Mononuclear cell (primary cell): Measurements from ENCODE around the gene TTC5. TPM values are rescaled to one million over a fixed set of nuclear protein-coding genes. Genes with fewer than 3 reads are reported as not detected.
A peak's percentile ranks its signal among the peaks of the same experiment; 100 is the strongest.
"Not testable (repeated sequence)": the region's sequence is repeated elsewhere in the genome, so short reads cannot be mapped to it uniquely, and the experiment has no call there.

Source experiments
- H3K27me3 ChIP-seq: 2 replicates; pipeline ENCODE4 v1.6.0; 2011; ENCODE audit warnings: low read length, control low read depth; ENCODE audit not compliant: insufficient read depth
- H3K4me1 ChIP-seq: 2 replicates; pipeline ENCODE4 v1.5.1; 2011; ENCODE audit warnings: mild to moderate bottlenecking, low read length, control low read depth; ENCODE audit not compliant: insufficient read depth
- H3K4me3 ChIP-seq: 2 replicates; pipeline ENCODE4 v1.5.1; 2011; ENCODE audit warnings: mild to moderate bottlenecking, low read length, moderate library complexity
- H3K9me3 ChIP-seq: 2 replicates; pipeline ENCODE4 v1.5.1; 2011; ENCODE audit warnings: low read depth, mild to moderate bottlenecking, control low read depth, low read length
- total RNA-seq: library from RNA; depleted of rRNA; stranded (reverse); fragments of >200 nt; gene quantifications from one replicate; pipeline ENCODE4 v1.2.3, GENCODE V29; 2012

Gene TTC5, protein sequence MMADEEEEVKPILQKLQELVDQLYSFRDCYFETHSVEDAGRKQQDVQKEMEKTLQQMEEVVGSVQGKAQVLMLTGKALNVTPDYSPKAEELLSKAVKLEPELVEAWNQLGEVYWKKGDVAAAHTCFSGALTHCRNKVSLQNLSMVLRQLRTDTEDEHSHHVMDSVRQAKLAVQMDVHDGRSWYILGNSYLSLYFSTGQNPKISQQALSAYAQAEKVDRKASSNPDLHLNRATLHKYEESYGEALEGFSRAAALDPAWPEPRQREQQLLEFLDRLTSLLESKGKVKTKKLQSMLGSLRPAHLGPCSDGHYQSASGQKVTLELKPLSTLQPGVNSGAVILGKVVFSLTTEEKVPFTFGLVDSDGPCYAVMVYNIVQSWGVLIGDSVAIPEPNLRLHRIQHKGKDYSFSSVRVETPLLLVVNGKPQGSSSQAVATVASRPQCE
- 7.0 TPM for total RNA-seq

DNA sequence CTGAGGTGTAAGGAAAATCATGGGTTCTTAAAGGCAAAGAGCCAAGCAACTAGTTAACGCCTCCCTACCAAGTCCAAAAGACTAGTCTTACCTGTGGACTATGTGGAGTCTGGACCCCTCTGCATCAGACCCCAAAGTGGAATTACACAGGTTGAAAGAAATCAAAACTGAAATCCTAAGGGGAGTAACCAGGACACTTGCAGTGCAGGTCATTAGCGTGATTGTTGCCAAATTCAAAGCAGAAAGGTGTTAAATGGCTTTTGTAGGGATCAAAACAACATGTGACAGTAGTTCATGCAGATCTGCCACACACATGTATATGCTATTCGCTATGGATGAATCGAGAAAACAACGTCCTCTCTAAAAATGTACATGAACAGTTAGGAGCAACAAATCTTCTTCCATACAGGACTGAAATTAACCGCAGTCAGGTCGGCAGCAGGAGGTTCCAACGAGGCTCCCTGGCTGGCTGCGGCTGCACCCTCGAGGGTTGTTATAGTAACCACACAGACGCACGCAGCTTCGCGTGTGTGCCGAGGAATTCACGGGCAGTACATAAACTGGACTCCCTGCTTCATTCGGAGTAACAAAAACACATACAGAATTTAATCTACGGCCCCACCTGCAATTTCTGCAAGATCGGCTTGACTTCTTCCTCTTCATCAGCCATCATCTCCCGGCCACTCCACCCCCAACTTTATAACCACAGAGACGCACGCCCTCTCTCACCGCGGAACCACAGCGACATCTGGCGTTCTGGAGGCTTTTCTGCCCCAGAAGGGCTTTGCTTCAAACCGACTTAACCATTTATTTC is at the start of gene TTC5:
Gene TTC5, minus strand, starts transcription at position 687 of the 814 bp plus-strand sequence. Its CDS starts 14 bp downstream, at position 673.
- Histone ChIP-seq H3K4me1 (peaks cover 14% of the 10 kb centered on the region), H3K9me3 (no peaks in the 10 kb centered on the region), H3K4me3 (peak within 1 kb of the TSS; percentile 80), H3K27me3 (no peaks in the 10 kb centered on the region)

- Histone ChIP-seq H3K27me3 (no peaks in the 10 kb centered on the region), H3K4me1 (no peaks in the 10 kb centered on the region), H3K4me3 (no peak overlapping the region), H3K9me3 (no peaks in the 10 kb centered on the region)
Observed at GRCh38 chr14:20350860-20351259, 45.1 kb upstream of the TTC5 start.

DNA sequence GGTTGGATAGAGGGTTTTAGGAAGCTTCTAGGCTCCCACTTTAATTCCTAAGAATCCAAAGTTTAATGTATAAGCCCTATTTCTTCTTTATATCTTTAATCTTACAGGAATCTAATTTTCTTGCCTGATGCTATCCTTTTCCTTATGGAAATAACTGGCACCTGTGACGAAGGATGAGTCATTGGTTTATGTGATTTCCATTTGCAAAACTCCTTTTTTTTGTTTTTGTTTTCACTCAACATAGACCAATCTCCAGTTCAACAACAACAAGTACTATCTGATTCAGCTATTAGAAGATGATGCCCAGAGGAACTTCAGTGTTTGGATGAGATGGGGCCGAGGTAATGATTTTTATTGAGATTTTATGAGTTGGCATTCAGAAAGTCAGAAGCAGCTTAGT is 44.5 kb upstream of the TTC5 start:
- no peaks in the 10 kb centered on the region for H3K9me3 ChIP-seq
- no peaks in the 10 kb centered on the region for H3K4me1 ChIP-seq
- H3K4me3 ChIP-seq, result no peak overlapping the region
- H3K27me3 ChIP-seq, result no peaks in the 10 kb centered on the region

GRCh38 chr14:20347747-20348146 is 42.0 kb upstream of the TTC5 start:
- H3K4me3 ChIP-seq, result no peak overlapping the region
- H3K4me1 ChIP-seq, result peaks cover 7% of the 10 kb centered on the region
- H3K27me3 ChIP-seq, result no peaks in the 10 kb centered on the region
- H3K9me3 ChIP-seq, result no peaks in the 10 kb centered on the region

DNA sequence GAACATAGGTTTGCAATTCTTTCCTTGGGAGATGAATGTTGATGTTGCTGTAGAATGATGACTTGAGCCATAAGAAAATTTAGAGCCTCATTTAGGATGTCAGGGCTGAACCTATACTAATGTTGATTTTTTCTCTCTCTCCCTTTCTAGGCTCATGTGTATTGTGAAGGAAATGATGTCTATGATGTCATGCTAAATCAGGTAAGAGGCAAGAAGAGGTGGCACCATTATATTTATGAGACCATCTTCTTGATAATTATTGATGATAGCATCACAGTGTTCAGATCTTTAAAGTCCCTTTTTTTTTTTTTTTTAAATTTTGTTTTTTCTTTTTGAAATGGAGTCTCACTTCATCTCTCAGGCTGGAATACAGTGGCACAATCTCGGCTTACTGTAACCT is 41.0 kb upstream of the TTC5 start:
- H3K4me3 ChIP-seq, result no peak overlapping the region
- H3K9me3 ChIP-seq, result no peaks in the 10 kb centered on the region
- peaks cover 11% of the 10 kb centered on the region for H3K4me1 ChIP-seq
- no peaks in the 10 kb centered on the region for H3K27me3 ChIP-seq

GRCh38 chr14:20345366-20345765 is 39.6 kb upstream of the TTC5 start:
- Histone ChIP-seq H3K4me3 (no peak overlapping the region), H3K9me3 (no peaks in the 10 kb centered on the region), H3K4me1 (peaks cover 11% of the 10 kb centered on the region), H3K27me3 (no peaks in the 10 kb centered on the region)

DNA sequence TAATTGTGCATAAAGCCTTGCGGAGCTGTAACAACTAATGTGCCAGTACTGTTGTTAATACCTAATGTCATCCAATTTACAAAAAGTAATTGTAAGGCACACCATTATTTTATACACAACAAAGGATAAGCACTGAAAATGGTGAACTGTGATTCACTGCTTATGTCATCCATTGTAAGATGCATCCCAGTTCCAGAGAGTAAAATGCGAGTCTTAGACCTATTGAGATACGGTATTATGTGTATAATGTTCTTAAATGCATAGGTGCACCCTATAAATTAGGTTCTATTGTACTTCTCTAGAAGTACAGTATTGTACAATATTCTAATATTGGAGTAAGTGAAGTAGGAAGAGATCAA is 38.1 kb upstream of the TTC5 start:
- Histone ChIP-seq H3K4me1 (peaks cover 11% of the 10 kb centered on the region), H3K4me3 (peak overlapping the region; percentile 92), H3K27me3 (no peaks in the 10 kb centered on the region), H3K9me3 (no peaks in the 10 kb centered on the region)

GRCh38 chr14:20343092-20343861 is 37.5 kb upstream of the TTC5 start, which contains the start of gene PARP2:
PARP2 (plus strand) TSS chr14:20343635; CDS start chr14:20343642, 7 bp downstream.
- no peaks in the 10 kb centered on the region for H3K27me3 ChIP-seq
- H3K4me3 ChIP-seq, result peak within 1 kb of the TSS; percentile 92
- H3K9me3 ChIP-seq, result no peaks in the 10 kb centered on the region
- H3K4me1 ChIP-seq, result peaks cover 11% of the 10 kb centered on the region

DNA sequence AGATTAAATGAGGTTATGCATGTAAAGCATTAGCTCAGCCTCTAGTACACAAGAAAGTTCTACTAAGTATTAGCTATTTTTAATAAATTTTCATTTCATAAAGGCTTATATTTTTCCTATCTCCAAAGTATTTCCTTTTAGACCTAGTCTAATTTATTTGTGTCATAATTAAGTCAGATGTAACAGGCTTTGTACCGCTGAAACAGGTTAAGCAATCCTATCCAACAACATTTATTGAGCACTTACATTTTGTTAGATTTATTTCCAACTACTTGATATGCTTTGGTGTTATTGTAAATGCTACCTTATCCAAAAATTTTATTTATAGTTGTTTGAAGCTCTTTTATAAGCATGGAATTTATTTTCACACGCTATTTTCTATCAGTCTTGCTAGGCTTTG is 35.9 kb upstream of the TTC5 start:
- H3K4me3 ChIP-seq, result no peak overlapping the region
- no peaks in the 10 kb centered on the region for H3K27me3 ChIP-seq
- peaks cover 11% of the 10 kb centered on the region for H3K4me1 ChIP-seq
- no peaks in the 10 kb centered on the region for H3K9me3 ChIP-seq

- peaks cover 11% of the 10 kb centered on the region for H3K4me1 ChIP-seq
- H3K9me3 ChIP-seq, H3K4me3 ChIP-seq, H3K27me3 ChIP-seq: not testable (repeated sequence)
Observed at GRCh38 chr14:20341032-20341431, 35.3 kb upstream of the TTC5 start.

GRCh38 chr14:20334017-20334416 is 28.3 kb upstream of the TTC5 start:
- peaks cover 15% of the 10 kb centered on the region for H3K4me1 ChIP-seq
- H3K4me3 ChIP-seq, result no peak overlapping the region
- H3K27me3 ChIP-seq, result no peaks in the 10 kb centered on the region
- no peaks in the 10 kb centered on the region for H3K9me3 ChIP-seq

- Histone ChIP-seq H3K4me3 (peak overlapping the region; percentile 64), H3K4me1 (peaks cover 15% of the 10 kb centered on the region), H3K27me3 (no peaks in the 10 kb centered on the region), H3K9me3 (no peaks in the 10 kb centered on the region)
Observed at GRCh38 chr14:20333494-20333841, 27.7 kb upstream of the TTC5 start.

DNA sequence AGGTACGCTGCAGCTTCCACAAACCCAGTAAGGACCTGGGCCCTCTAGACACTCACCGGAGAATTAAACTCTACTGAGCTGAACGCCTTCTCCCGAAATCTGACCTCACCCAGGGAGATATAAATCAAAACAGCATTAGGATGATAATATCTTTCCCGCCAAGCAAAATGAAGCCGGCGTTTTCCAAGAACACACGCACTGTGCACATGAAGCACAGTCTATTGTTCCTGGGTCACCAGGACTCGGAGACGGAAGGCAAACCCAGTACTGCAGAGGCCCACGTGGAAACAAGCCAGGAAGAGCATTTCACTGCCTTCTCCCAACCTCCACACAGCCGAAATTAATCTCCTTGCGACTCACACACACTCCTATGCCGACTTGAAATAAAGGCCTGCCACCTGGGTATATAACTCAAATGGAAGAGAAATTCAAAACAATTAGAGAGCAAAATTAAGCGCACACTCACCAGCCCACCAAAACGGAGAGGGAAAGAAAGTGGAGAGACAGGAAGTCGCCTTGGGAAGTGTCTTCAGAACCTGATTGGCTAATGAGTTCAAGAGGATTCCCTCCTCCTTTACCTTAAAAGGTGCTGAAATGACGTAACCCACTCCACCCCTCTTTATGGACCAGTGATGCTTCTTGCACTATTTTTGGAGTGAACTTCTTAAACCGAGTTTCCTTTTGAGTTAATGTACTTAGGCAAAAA is 27.2 kb upstream of the TTC5 start, which contains the start of gene CCNB1IP1:
Gene CCNB1IP1, minus strand, starts transcription at position 492 of the 706 bp plus-strand sequence. CDS start 16,756 bp downstream, outside the sequence.
- Histone ChIP-seq H3K27me3 (no peaks in the 10 kb centered on the region), H3K4me1 (peaks cover 15% of the 10 kb centered on the region), H3K9me3 (no peaks in the 10 kb centered on the region), H3K4me3 (peak within 1 kb of the TSS; percentile 64)

DNA sequence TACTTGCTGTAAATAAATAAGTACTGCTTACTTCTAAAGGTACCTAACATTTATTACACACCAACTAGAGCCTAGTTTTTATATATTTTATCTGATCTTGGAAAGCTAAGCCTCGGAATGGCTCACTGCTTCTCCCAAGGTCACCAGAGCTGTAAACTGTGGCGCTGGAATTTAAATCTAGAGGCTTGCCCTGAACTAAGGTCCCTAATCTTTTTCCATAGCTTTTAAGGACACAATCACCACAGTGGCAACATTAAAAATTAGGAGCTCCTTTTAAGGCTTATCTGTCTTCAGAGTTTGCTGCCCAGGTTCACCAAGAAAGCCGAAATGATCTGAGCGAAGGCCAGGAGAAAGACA is 26.7 kb upstream of the TTC5 start:
- Histone ChIP-seq H3K9me3 (no peaks in the 10 kb centered on the region), H3K4me3 (peak overlapping the region; percentile 64), H3K4me1 (peaks cover 15% of the 10 kb centered on the region), H3K27me3 (no peaks in the 10 kb centered on the region)
